ENCODE results near the gene GRM1.

The GRM1 gene

GRCh38 chr6:146433881-146434731, 405.2 kb downstream of the GRM1 start:
- no peak for DNase-seq
- no peaks in the 10 kb centered on the region for H3K9me3 ChIP-seq (ENCODE audit: insufficient read depth, low read length, severe bottlenecking)
- no peaks in the 10 kb centered on the region for H3K4me1 ChIP-seq (ENCODE audit: insufficient read depth, low read length)
- H3K4me2 ChIP-seq (ENCODE audit: insufficient read depth, low read length) = no peak overlapping the region
- no peaks in the 10 kb centered on the region for H3K36me3 ChIP-seq (ENCODE audit: insufficient read depth, low read length)
- no peak overlapping the region for H3K27ac ChIP-seq (ENCODE audit: low read length)
- no peak overlapping the region for H2AFZ ChIP-seq (ENCODE audit: low read depth, low read length)
- H3K79me2 ChIP-seq (ENCODE audit: insufficient read depth, low read length) = no peaks in the 10 kb centered on the region
- ATAC-seq (ENCODE audit: insufficient read depth, low read depth) = no peak
- H3K9ac ChIP-seq (ENCODE audit: low read depth, low read length) = no peak overlapping the region
- no peak overlapping the region for H3K4me3 ChIP-seq (ENCODE audit: low read depth in 1 of 2, low read length in 2 of 2)
- peaks cover 3% of the 10 kb centered on the region for H3K27me3 ChIP-seq (ENCODE audit: insufficient read depth, low read length, poor library complexity)
- H4K20me1 ChIP-seq (ENCODE audit: insufficient read depth, low read length) = no peaks in the 10 kb centered on the region
- no peak for TF ChIP-seq CTCF (IDR thresholded peaks at IDR 0.05; ENCODE audit: borderline replicate concordance, extremely low read depth, low read length, poor library complexity, severe bottlenecking)
- no peak for TF ChIP-seq EZH2 (IDR thresholded peaks at IDR 0.05; ENCODE audit: borderline replicate concordance, low read depth, low read length, severe bottlenecking)

- no peak overlapping the region for H3K9ac ChIP-seq (ENCODE audit: low read depth, low read length)
- no peak overlapping the region for H3K4me2 ChIP-seq (ENCODE audit: insufficient read depth, low read length)
These were observed 406.0 kb downstream of the GRM1 start for GRCh38 chr6:146434732-146435390.

GRCh38 chr6:146441907-146442306, 413.0 kb downstream of the GRM1 start:
- Histone ChIP-seq H3K9ac (ENCODE audit: low read depth, low read length) (no peak overlapping the region), H3K4me2 (ENCODE audit: insufficient read depth, low read length) (no peak overlapping the region), H3K36me3 (ENCODE audit: insufficient read depth, low read length) (no peaks in the 10 kb centered on the region), H3K27me3 (ENCODE audit: insufficient read depth, low read length, poor library complexity) (no peaks in the 10 kb centered on the region), H4K20me1 (ENCODE audit: insufficient read depth, low read length) (no peaks in the 10 kb centered on the region), H3K79me2 (ENCODE audit: insufficient read depth, low read length) (no peaks in the 10 kb centered on the region), H2AFZ (ENCODE audit: low read depth, low read length) (no peak overlapping the region), H3K9me3 (ENCODE audit: insufficient read depth, low read length, severe bottlenecking) (no peaks in the 10 kb centered on the region), H3K4me3 (ENCODE audit: low read depth in 1 of 2, low read length in 2 of 2) (no peak overlapping the region), H3K27ac (ENCODE audit: low read length) (no peak overlapping the region), H3K4me1 (ENCODE audit: insufficient read depth, low read length) (no peaks in the 10 kb centered on the region)
- DNase-seq (no peak), ATAC-seq (ENCODE audit: insufficient read depth, low read depth) (no peak)
- TF ChIP-seq CTCF (IDR thresholded peaks at IDR 0.05; ENCODE audit: borderline replicate concordance, extremely low read depth, low read length, poor library complexity, severe bottlenecking) (no peak), EZH2 (IDR thresholded peaks at IDR 0.05; ENCODE audit: borderline replicate concordance, low read depth, low read length, severe bottlenecking) (no peak)

More at GRCh38 chr6:146434732-146435390, 406.0 kb downstream of the GRM1 start:
- Histone ChIP-seq H2AFZ (ENCODE audit: low read depth, low read length) (no peak overlapping the region), H3K27ac (ENCODE audit: low read length) (no peak overlapping the region), H3K36me3 (ENCODE audit: insufficient read depth, low read length) (no peaks in the 10 kb centered on the region), H3K27me3 (ENCODE audit: insufficient read depth, low read length, poor library complexity) (peaks cover 3% of the 10 kb centered on the region), H3K4me1 (ENCODE audit: insufficient read depth, low read length) (no peaks in the 10 kb centered on the region), H3K4me3 (ENCODE audit: low read depth in 1 of 2, low read length in 2 of 2) (no peak overlapping the region), H3K79me2 (ENCODE audit: insufficient read depth, low read length) (no peaks in the 10 kb centered on the region), H3K9me3 (ENCODE audit: insufficient read depth, low read length, severe bottlenecking) (no peaks in the 10 kb centered on the region), H4K20me1 (ENCODE audit: insufficient read depth, low read length) (no peaks in the 10 kb centered on the region)
- TF ChIP-seq CTCF (IDR thresholded peaks at IDR 0.05; ENCODE audit: borderline replicate concordance, extremely low read depth, low read length, poor library complexity, severe bottlenecking) (no peak), EZH2 (IDR thresholded peaks at IDR 0.05; ENCODE audit: borderline replicate concordance, low read depth, low read length, severe bottlenecking) (no peak)
- DNase-seq (no peak), ATAC-seq (ENCODE audit: insufficient read depth, low read depth) (no peak)

Measured in DND-41 (cell line).